ENCODE measurements around the gene HSF2BP. TPM values are rescaled to one million over a fixed set of nuclear protein-coding genes. Genes with fewer than 3 reads are reported as not detected.
"Not testable (repeated sequence)": the region's sequence is repeated elsewhere in the genome, so short reads cannot be mapped to it uniquely, and the experiment has no call there.

Gene HSF2BP
- total RNA-seq, 1 experiment from 2014 or later: 2.4 TPM

- no peaks in the 10 kb centered on the region for H3K9me3 ChIP-seq
- DNase-seq: no peak
- H3K36me3 ChIP-seq: no peaks in the 10 kb centered on the region
- no peaks in the 10 kb centered on the region for H3K27me3 ChIP-seq
- no peak overlapping the region for H3K4me3 ChIP-seq
Observed at GRCh38 chr21:43571976-43572375, 87.3 kb downstream of the HSF2BP start.

DNA sequence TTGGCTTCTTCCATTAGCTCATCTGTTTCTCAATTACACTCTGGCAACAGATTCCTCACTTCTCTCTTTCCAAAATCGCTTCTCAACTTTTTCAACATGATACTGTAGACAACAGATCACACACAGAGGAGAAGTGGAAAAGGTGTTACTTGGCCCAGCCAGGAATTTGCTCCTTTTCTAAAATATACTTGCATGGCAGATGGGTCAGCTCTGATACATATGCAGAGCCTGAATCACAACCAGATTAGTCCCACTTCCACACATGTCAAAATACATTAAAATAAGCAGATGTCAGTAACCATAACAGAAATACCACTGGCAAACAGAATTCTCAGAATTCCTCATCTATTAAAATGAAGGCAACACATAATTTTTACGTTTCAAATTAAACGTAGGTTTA is 89.1 kb downstream of the HSF2BP start:
- H3K4me3 ChIP-seq, H3K27me3 ChIP-seq, H3K36me3 ChIP-seq, DNase-seq, H3K9me3 ChIP-seq: not testable (repeated sequence)

DNA sequence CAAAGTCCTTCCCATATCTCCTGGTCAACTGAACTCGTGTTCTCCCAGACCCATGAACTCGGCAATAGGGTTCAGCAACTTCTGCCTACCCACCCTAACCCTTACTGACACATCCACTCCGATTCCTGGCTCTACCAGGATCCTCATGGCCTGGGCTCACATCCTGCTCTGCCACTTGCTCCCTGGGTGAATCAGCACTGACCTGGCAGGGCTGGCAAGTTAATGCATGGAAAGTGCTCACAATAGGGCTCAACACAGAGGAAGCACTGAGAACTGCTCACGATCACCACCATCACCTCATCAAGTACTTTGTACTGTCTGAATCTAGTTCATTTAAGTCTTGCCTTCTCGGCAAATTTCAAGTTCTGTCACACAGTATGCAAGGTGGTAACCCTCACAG is 96.8 kb downstream of the HSF2BP start:
- H3K27me3 ChIP-seq, H3K9me3 ChIP-seq, H3K36me3 ChIP-seq, H3K4me3 ChIP-seq, DNase-seq: not testable (repeated sequence)

DNA sequence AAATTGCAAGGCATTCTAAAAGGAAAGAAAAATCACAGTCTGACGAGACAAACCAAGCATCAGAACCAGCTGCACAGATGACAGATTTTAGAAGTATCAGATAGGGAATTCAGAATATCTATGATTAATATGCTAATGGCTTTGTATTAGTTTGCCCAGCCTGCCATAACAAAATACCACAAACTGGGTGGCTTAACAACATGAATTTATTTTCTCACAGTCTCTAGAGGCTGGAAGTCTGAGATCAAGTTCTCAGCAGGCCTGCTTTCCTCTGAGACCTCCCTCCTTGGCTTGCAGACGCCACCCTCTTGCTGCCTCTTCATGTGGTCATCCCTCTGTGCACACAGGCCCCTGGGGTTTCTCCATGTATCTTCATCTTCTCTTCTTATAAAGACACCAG is 118.7 kb downstream of the HSF2BP start:
- not testable (repeated sequence) for H3K9me3 ChIP-seq, H3K36me3 ChIP-seq, DNase-seq, H3K4me3 ChIP-seq, H3K27me3 ChIP-seq

DNA sequence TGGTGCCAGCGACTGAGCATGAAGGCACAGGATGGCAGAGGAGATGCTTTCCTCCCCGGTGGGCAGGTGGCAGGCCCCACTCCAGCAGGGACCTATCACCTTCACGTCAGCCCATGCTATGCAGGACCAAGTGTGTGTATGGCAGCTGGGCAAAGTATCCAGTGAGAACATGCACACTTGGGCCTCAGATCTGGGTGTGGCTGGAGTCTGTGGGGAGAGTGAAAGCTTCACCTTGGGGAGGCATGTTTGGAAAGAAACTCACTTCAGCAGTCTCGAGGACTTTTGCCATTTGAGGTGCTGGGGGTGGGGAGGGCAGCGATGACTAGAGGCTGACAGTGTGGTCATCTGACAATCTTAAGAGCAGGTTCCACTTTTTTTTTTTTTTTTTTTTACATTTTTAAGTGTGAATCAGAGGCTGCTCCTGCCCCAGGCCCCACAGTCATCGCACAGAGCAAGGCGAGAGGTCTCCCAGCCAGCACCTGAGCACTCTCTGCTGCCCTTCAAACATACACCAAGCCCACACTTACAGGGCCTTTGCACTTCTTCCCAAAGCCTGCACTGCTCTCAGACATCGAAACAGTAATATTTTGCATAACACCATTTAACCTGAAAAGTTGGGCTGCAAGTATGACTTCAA is 136.7 kb downstream of the HSF2BP start:
- not testable (repeated sequence) for H3K36me3 ChIP-seq

GRCh38 chr21:43517701-43518100 is 141.6 kb downstream of the HSF2BP start:
- DNase-seq, H3K4me3 ChIP-seq: not testable (repeated sequence)

More for the DNA sequence above, 136.7 kb downstream of the HSF2BP start:
- H3K9me3 ChIP-seq, DNase-seq, H3K4me3 ChIP-seq, H3K27me3 ChIP-seq: not testable (repeated sequence)

DNA sequence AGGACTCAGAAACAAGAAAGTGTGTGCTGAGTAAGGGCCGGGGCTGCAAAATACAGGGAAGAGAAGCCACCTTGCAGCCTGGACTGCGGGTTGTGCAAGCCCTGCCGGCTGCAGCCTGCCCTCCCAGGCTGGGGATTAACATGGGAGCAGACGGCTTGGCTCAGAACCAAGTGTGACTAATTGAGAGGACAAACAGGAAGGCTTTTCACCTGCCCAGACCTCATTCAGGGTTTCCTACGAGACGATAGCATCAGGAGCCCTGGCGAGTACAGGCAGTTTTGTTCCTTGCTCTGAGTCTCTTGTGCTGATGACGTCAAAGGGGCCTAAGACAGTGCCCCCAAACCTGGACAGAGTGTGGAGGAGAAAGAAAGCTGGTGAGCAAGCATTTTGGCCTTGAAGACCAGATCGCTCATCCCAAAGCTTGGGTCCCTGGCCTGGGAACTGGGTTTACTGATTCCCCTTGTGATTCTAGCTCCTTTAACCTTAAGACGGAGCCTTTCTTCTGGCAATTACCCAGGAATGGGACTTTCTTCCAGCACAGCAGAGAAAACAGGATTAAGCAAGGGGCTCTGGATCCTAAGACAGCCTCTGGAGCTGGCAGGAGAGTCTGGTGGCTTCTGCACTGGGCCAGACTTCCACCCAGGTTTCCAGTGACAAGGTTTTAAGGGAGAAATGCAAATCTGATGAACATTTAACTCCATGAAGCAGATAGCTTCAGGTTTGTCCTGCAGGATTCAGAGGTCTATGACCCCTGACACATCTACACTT is 142.2 kb downstream of the HSF2BP start:
- not testable (repeated sequence) for DNase-seq, H3K36me3 ChIP-seq, H3K4me3 ChIP-seq, H3K27me3 ChIP-seq, H3K9me3 ChIP-seq

More at GRCh38 chr21:43517701-43518100, 141.6 kb downstream of the HSF2BP start:
- H3K27me3 ChIP-seq, H3K9me3 ChIP-seq, H3K36me3 ChIP-seq: not testable (repeated sequence)

GRCh38 chr21:43516295-43516847 is 142.9 kb downstream of the HSF2BP start:
- not testable (repeated sequence) for H3K4me3 ChIP-seq, H3K27me3 ChIP-seq, H3K9me3 ChIP-seq, H3K36me3 ChIP-seq, DNase-seq

- not testable (repeated sequence) for H3K27me3 ChIP-seq, H3K9me3 ChIP-seq, DNase-seq, H3K36me3 ChIP-seq, H3K4me3 ChIP-seq
Observed at GRCh38 chr21:43514834-43515233, 144.5 kb downstream of the HSF2BP start.

DNA sequence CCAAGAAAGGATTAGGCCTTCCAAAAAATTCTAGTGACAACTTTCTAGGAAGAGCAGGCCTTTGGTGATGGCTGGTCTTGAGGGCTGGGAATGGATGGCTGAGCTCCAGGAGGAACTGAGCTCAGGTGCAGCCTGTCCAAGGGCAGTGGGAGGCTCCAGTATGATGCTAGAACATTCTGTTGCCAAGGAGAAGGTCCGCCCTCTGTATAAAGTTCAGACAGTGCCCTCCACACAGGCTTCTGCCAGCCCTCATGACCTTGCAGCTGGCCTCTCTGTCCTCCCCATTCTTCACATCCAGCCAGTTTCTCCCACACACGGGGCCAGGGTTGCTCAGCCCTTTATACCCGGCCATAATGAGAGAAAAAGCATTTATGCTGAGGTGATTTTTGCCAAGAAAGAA is 146.3 kb downstream of the HSF2BP start:
- not testable (repeated sequence) for H3K27me3 ChIP-seq, H3K36me3 ChIP-seq, DNase-seq, H3K9me3 ChIP-seq, H3K4me3 ChIP-seq

- DNase-seq, H3K4me3 ChIP-seq, H3K27me3 ChIP-seq, H3K9me3 ChIP-seq, H3K36me3 ChIP-seq: not testable (repeated sequence)
Observed at GRCh38 chr21:43511209-43511608, 148.1 kb downstream of the HSF2BP start.

DNA sequence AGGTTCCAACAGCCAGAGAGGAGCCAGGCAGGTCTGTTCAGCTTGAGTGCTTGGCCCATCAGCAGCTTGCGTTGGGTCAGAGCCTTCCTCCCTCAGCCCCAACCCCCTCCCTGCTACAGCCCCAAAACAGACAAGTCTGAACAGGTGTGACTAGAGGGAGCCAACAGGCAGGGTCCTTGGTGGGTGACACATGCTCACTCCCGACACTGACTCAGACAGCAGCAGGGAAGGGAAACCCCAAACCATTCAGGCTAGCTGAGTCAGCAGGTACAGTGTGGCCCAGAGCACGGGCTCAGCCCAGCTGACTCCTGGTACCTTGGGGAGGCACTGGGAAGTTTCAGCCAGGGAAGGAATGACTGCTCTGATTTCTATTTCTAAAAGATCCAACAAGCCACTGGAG is 148.6 kb downstream of the HSF2BP start:
- DNase-seq, H3K27me3 ChIP-seq, H3K36me3 ChIP-seq: not testable (repeated sequence)

GRCh38 chr21:43503892-43504291 is 155.4 kb downstream of the HSF2BP start:
- not testable (repeated sequence) for H3K36me3 ChIP-seq, H3K4me3 ChIP-seq, H3K9me3 ChIP-seq, DNase-seq, H3K27me3 ChIP-seq

More for the DNA sequence above, 148.6 kb downstream of the HSF2BP start:
- H3K4me3 ChIP-seq, H3K9me3 ChIP-seq: not testable (repeated sequence)

GRCh38 chr21:43503075-43503750 is 156.1 kb downstream of the HSF2BP start:
- DNase-seq: not testable (repeated sequence)

DNA sequence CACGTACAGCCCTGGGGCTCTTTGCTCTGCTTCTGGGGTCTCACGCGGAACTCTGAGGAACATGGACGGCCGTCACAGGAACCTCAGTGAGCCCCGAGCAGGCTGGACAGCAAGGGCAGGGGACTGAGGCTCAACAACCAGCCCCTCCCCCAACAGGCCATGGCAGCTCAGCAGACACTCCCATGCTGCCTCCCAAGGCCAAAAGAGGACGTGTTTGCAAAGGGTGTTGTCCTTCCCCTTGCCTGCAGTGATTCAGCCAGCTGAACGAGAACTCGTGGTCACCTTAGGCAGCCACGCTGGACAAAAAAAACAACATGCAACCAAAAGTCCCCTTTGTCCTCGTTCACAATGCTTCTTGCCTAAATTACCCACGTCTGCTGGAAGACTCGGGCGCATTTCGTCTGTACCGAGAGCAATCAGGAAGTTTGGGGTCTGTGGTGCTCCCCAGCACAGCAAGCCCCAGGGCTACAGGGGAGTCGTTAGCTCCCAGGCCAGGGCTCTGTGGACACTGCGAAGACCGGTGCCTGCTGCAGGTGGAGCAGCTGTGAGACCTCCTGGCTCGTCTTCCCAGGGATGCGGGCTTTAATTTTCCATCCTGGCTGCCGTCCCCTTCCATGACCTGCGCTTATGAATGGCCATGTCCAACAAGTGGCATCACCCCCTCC is 156.7 kb downstream of the HSF2BP start:
- not testable (repeated sequence) for H3K27me3 ChIP-seq, DNase-seq, H3K9me3 ChIP-seq, H3K36me3 ChIP-seq, H3K4me3 ChIP-seq

More at GRCh38 chr21:43503075-43503750, 156.1 kb downstream of the HSF2BP start:
- not testable (repeated sequence) for H3K9me3 ChIP-seq, H3K36me3 ChIP-seq, H3K27me3 ChIP-seq, H3K4me3 ChIP-seq

DNA sequence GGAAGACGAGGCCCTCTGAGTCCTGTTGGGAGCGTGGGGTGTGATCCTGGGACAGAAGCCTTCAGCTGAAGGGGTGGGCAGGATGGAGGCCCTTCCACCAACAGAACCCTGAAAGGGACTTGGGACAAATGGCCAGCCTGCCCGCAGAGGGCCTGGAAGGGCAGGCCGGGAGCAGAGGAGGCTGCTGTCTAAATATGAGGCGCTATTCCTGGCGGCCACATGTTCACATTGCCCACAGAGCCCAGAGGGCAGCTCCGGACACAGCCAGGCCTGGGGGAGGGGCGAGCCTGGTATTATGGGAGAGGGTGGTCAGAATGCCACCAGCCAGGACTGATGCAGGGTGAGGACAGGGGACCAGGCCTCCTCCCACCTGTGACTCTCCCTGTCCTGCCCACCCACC is 160.4 kb downstream of the HSF2BP start:
- not testable (repeated sequence) for H3K4me3 ChIP-seq, H3K9me3 ChIP-seq, H3K27me3 ChIP-seq, H3K36me3 ChIP-seq, DNase-seq

- H3K9me3 ChIP-seq, H3K4me3 ChIP-seq, H3K36me3 ChIP-seq, DNase-seq, H3K27me3 ChIP-seq: not testable (repeated sequence)
Observed at GRCh38 chr21:43498065-43498464, 161.2 kb downstream of the HSF2BP start.
